Inflammatory macrophage (primary cell): Measurements from ENCODE around the gene PLPP1.
"Not testable (repeated sequence)": the region's sequence is repeated elsewhere in the genome, so short reads cannot be mapped to it uniquely, and the experiment has no call there.

Experiments used
- DNase-seq, 2 donors: peaks; one replicate each; pipeline ENCODE4 v3.0.0-alpha.2; 2020 to 2022

The PLPP1 gene

GRCh38 chr5:55544341-55544740, 9.6 kb upstream of the PLPP1 start:
- DNase-seq: no peak

GRCh38 chr5:55541056-55541635, 6.4 kb upstream of the PLPP1 start:
- no peak for DNase-seq

- no peak for DNase-seq
Observed at GRCh38 chr5:55540525-55540924, 5.8 kb upstream of the PLPP1 start.

- no peak for DNase-seq
Observed at GRCh38 chr5:55540024-55540423, 5.3 kb upstream of the PLPP1 start.

- no peak for DNase-seq
Observed at GRCh38 chr5:55538661-55539060, 3.9 kb upstream of the PLPP1 start.

- DNase-seq: not testable (repeated sequence)
Observed at GRCh38 chr5:55537315-55537714, 2.6 kb upstream of the PLPP1 start.

- no peak for DNase-seq
Observed at GRCh38 chr5:55535199-55535905, 588 bp upstream of the PLPP1 start.

- DNase-seq: no peak
Observed at GRCh38 chr5:55533521-55534435, 986 bp downstream of the PLPP1 start.

- no peak for DNase-seq
Observed at GRCh38 chr5:55530669-55531068, 4.1 kb downstream of the PLPP1 start.

- no peak for DNase-seq
Observed at GRCh38 chr5:55524816-55525215, 9.9 kb downstream of the PLPP1 start.

- DNase-seq: no peak
Observed at GRCh38 chr5:55523293-55523692, 11.5 kb downstream of the PLPP1 start.

- no peak for DNase-seq
Observed at GRCh38 chr5:55521881-55522280, 12.9 kb downstream of the PLPP1 start.

GRCh38 chr5:55520117-55520839, 14.5 kb downstream of the PLPP1 start:
- no peak for DNase-seq

- no peak for DNase-seq
Observed at GRCh38 chr5:55518831-55519390, 15.9 kb downstream of the PLPP1 start.

- DNase-seq: no peak
Observed at GRCh38 chr5:55517804-55518203, 17.0 kb downstream of the PLPP1 start.

GRCh38 chr5:55511010-55511409, 23.8 kb downstream of the PLPP1 start:
- no peak for DNase-seq

GRCh38 chr5:55510523-55510880, 24.3 kb downstream of the PLPP1 start:
- DNase-seq: no peak

- DNase-seq: no peak
Observed at GRCh38 chr5:55509796-55510522, 24.8 kb downstream of the PLPP1 start.

- DNase-seq: no peak
Observed at GRCh38 chr5:55509097-55509496, 25.7 kb downstream of the PLPP1 start.

GRCh38 chr5:55507574-55507973, 27.2 kb downstream of the PLPP1 start:
- no peak for DNase-seq

- not testable (repeated sequence) for DNase-seq
Observed at GRCh38 chr5:55505711-55506110, 29.1 kb downstream of the PLPP1 start.

GRCh38 chr5:55503917-55504316, 30.8 kb downstream of the PLPP1 start:
- not testable (repeated sequence) for DNase-seq
